Mammary epithelial cell (primary cell): ENCODE results near the gene BRD4.

ENCODE experiments used
- EZH2 ChIP-seq: IDR thresholded peaks from 2 replicates; pipeline ENCODE4 v1.6.1; 2012; ENCODE audit warnings: low read length, inconsistent platforms, borderline replicate concordance
- TF ChIP-seq, protein P1 (sequence below), 2 donors: IDR thresholded peaks in 1 of 2; conservative IDR thresholded peaks in 1 of 2; 2 replicates each; pipeline ENCODE4 v1.5.1; 2011 to 2012; ENCODE audit warnings: inconsistent platforms in 2 of 2, low read length in 2 of 2, mild to moderate bottlenecking in 2 of 2, control low read depth in 1 of 2, low read depth in 1 of 2; ENCODE audit not compliant: insufficient read depth in 1 of 2; ENCODE audit errors: extremely low read depth in 1 of 2

DNA sequence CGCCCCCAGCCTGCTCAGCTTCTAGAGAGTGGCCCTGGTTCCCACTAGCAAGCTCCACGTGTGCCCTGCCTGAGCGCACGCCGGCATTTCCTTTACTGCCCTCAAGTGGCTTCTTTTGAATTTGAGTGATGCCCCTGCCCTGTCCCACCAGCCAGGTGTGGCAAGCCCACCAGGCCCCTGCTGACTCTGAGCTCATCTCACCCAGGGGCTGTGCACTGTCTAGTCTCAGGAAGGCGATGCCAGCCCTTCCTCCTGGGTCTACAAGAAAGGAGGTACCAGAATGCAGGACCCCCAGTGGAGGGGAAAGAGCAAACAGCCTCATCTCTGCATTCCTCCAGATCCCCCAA, 82.8 kb downstream of the BRD4 start:
- TF ChIP-seq, protein P1, sequence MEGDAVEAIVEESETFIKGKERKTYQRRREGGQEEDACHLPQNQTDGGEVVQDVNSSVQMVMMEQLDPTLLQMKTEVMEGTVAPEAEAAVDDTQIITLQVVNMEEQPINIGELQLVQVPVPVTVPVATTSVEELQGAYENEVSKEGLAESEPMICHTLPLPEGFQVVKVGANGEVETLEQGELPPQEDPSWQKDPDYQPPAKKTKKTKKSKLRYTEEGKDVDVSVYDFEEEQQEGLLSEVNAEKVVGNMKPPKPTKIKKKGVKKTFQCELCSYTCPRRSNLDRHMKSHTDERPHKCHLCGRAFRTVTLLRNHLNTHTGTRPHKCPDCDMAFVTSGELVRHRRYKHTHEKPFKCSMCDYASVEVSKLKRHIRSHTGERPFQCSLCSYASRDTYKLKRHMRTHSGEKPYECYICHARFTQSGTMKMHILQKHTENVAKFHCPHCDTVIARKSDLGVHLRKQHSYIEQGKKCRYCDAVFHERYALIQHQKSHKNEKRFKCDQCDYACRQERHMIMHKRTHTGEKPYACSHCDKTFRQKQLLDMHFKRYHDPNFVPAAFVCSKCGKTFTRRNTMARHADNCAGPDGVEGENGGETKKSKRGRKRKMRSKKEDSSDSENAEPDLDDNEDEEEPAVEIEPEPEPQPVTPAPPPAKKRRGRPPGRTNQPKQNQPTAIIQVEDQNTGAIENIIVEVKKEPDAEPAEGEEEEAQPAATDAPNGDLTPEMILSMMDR (conservative IDR thresholded peaks at IDR 0.05 in 1 of 2, IDR thresholded peaks at IDR 0.05 in 1 of 2; ENCODE audit: extremely low read depth in 1 of 2, insufficient read depth in 1 of 2, low read depth in 1 of 2, low read length in 2 of 2) = peak in 1 of 2 donors; percentile 25
- no peak for TF ChIP-seq EZH2
